DMS153 (cell line): ENCODE data around the gene UBL4B.

Experiments
- DNase-seq: peaks from one replicate; lab custom pipeline; 2025; lab: John Stamatoyannopoulos, UW

UBL4B gene

GRCh38 chr1:110155878-110156522 lies 43.8 kb downstream of the UBL4B start:
- no peak for DNase-seq

GRCh38 chr1:110158261-110158660 lies 46.0 kb downstream of the UBL4B start:
- DNase-seq = no peak

- no peak for DNase-seq
Measured at GRCh38 chr1:110159168-110159567, 46.9 kb downstream of the UBL4B start.

GRCh38 chr1:110160538-110161100 lies 48.4 kb downstream of the UBL4B start:
- DNase-seq = no peak

- no peak for DNase-seq
Measured at GRCh38 chr1:110161165-110161564, 48.9 kb downstream of the UBL4B start.

- DNase-seq = no peak
Measured at GRCh38 chr1:110161849-110162248, 49.6 kb downstream of the UBL4B start.
